SK-N-SH treated with all-trans-retinoic acid at 6 μM for 48 hours (cell line): ENCODE data around the gene FXYD4.
"Not testable (repeated sequence)": the region's sequence is repeated elsewhere in the genome, so short reads cannot be mapped to it uniquely, and the experiment has no call there.

Experiments
- ATAC-seq: fragments of 200-7000 bp; cut with Tn5 transposase; 3 replicates; pipeline ENCODE4 v1.9.1; 2020; ENCODE audit warnings: mild to moderate bottlenecking, moderate library complexity
- ARNTL ChIP-seq: fragments of 450-650 bp; formaldehyde crosslinking; IDR thresholded peaks from 2 replicates; pipeline ENCODE4 v1.5.0; 2020; ENCODE audit warnings: low read depth, mild to moderate bottlenecking, moderate library complexity, borderline replicate concordance
- ESRRG ChIP-seq: fragments of 250-450 bp; sonication (Bioruptor Pico); IDR thresholded peaks from 2 replicates; pipeline ENCODE4 v1.6.1; 2021; ENCODE audit warnings: mild to moderate bottlenecking
- GLIS3 ChIP-seq: fragments of 250-450 bp; sonication (Bioruptor Pico); IDR thresholded peaks from 2 replicates; pipeline ENCODE4 v1.5.0; 2020; ENCODE audit warnings: mild to moderate bottlenecking, moderate library complexity
- ISL1 ChIP-seq: fragments of 250-450 bp; sonication (Bioruptor Pico); IDR thresholded peaks from 2 replicates; pipeline ENCODE4 v2.1.2; 2022; ENCODE audit warnings: mild to moderate bottlenecking, moderate library complexity
- PPARA ChIP-seq: fragments of 250-450 bp; sonication (Bioruptor Pico); IDR thresholded peaks from 2 replicates; pipeline ENCODE4 v1.5.0; 2020; ENCODE audit warnings: mild to moderate bottlenecking, borderline replicate concordance
- TCF4 ChIP-seq: fragments of 250-450 bp; sonication (Bioruptor Pico); IDR thresholded peaks from 2 replicates; pipeline ENCODE4 v1.8.0; 2021; ENCODE audit warnings: mild to moderate bottlenecking, moderate library complexity, borderline replicate concordance
- ZC3H10 ChIP-seq: fragments of 250-450 bp; sonication (Bioruptor Pico); IDR thresholded peaks from 2 replicates; pipeline ENCODE4 v1.5.1; 2021; ENCODE audit warnings: mild to moderate bottlenecking, moderate library complexity
- ZFP3 ChIP-seq: fragments of 250-450 bp; sonication (Bioruptor Pico); IDR thresholded peaks from 2 replicates; pipeline ENCODE4 v1.5.0; 2020; ENCODE audit warnings: mild to moderate bottlenecking, moderate library complexity
- ZFP30 ChIP-seq: fragments of 450-650 bp; formaldehyde crosslinking; IDR thresholded peaks from 2 replicates; pipeline ENCODE4 v1.5.0; 2022; ENCODE audit warnings: mild to moderate bottlenecking, moderate library complexity
- ZNF565 ChIP-seq: fragments of 450-650 bp; formaldehyde crosslinking; conservative IDR thresholded peaks from 2 replicates; pipeline ENCODE4 v1.5.0; 2020; ENCODE audit warnings: low read depth, mild to moderate bottlenecking, moderate library complexity
- ZNF70 ChIP-seq: fragments of 450-650 bp; formaldehyde crosslinking; IDR thresholded peaks from 2 replicates; pipeline ENCODE4 v1.5.0; 2020; ENCODE audit warnings: mild to moderate bottlenecking, moderate library complexity
- ZNF8 ChIP-seq: fragments of 450-650 bp; formaldehyde crosslinking; IDR thresholded peaks from 2 replicates; pipeline ENCODE4 v1.5.0; 2020; ENCODE audit warnings: mild to moderate bottlenecking, moderate library complexity
- TF ChIP-seq, protein P1 (sequence below): fragments of 250-450 bp; sonication (Bioruptor Pico); IDR thresholded peaks from 2 replicates; pipeline ENCODE4 v1.8.0; 2021; ENCODE audit warnings: low read depth, mild to moderate bottlenecking, moderate library complexity, borderline replicate concordance
- TF ChIP-seq, protein P2 (sequence below): fragments of 250-450 bp; sonication (Bioruptor Pico); IDR thresholded peaks from 2 replicates; pipeline ENCODE4 v1.8.0; 2020; ENCODE audit warnings: mild to moderate bottlenecking, moderate library complexity, borderline replicate concordance
- TF ChIP-seq, protein P3 (sequence below): fragments of 250-450 bp; sonication (Bioruptor Pico); IDR thresholded peaks from 2 replicates; pipeline ENCODE4 v1.5.1; 2020; ENCODE audit warnings: low read depth, mild to moderate bottlenecking, moderate library complexity
- TF ChIP-seq, protein P4 (sequence below): fragments of 250-450 bp; sonication (Bioruptor Pico); IDR thresholded peaks from 2 replicates; pipeline ENCODE4 v1.5.0; 2020; ENCODE audit warnings: mild to moderate bottlenecking, moderate library complexity

FXYD4 gene

DNA sequence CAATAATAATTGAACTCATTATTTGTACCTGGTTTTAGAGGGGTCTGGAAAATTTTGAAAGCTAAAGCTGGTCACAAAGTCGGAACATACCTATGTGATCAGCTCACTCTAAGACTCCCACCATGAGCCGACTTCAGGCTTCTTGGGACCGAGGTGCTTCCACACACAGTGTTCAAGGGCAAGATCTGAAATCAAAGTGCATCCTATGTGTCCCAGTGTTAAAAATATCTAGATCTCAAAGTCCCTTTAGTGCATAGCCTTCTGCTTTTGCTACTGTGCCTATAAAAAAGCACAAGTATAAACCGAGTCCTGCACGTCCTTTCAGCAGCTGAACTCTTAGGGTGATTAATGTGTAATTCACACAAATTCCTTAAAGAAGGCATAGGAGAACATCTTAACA, 43.5 kb upstream of the FXYD4 start:
- TF ChIP-seq ZNF565 (no peak), ZFP3 (no peak), ARNTL (CRISPR knock-in tag) (no peak), ZNF8 (CRISPR knock-in tag) (no peak)
- TF ChIP-seq, protein P1, sequence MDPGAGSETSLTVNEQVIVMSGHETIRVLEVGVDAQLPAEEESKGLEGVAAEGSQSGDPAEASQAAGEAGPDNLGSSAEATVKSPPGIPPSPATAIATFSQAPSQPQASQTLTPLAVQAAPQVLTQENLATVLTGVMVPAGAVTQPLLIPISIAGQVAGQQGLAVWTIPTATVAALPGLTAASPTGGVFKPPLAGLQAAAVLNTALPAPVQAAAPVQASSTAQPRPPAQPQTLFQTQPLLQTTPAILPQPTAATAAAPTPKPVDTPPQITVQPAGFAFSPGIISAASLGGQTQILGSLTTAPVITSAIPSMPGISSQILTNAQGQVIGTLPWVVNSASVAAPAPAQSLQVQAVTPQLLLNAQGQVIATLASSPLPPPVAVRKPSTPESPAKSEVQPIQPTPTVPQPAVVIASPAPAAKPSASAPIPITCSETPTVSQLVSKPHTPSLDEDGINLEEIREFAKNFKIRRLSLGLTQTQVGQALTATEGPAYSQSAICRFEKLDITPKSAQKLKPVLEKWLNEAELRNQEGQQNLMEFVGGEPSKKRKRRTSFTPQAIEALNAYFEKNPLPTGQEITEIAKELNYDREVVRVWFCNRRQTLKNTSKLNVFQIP (CRISPR knock-in tag): no peak
- ATAC-seq: no peak

DNA sequence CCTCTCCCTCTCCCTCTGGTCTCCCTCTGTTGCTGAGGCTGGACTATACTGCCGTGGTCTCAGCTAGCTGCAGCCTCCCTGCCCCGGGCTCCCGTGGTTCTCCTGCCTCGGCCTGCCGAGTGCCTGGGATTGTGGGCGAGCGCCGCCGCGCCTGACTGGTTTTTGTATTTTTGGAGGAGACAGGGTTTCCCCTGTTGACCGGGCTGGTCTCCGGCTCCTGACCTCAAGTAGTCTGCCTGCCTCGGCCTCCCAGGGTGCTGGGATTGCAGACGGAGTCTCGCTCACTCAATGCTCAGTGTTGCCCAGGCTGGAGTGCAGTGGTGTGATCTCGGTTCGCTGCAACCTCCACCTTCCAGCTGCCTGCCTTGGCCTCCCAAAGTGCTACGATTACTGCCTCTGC, 42.6 kb upstream of the FXYD4 start:
- not testable (repeated sequence) for ATAC-seq

DNA sequence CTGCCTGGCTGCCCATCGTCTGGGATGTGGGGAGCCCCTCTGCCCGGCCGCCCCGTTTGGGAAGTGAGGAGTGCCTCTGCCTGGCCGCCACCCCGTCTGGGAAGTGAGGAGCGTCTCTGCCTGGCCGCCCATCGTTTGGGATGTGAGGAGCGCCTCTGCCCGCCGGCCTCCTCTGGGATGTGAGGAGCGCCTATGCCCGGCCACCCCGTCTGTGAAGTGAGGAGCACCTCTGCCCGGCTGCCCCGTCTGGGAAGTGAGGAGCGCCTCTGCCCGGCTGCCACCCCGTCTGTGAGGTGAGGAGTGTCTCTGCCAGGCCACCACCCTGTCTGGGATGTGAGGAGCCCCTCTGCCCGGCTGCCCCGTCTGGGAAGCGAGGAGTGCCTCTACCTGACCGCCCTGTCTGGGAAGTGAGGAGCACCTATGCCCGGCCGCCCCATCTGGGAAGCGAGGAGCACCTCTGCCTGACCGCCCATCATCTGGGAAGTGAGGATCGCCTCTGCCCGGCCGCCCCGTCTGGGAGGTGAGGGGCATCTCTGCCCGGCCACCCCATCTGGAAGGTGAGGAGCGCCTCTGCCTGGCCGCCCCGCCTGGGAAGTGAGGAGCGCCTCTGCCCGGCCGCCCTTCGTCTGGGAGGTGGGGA, 42.1 kb upstream of the FXYD4 start:
- ATAC-seq: not testable (repeated sequence)

DNA sequence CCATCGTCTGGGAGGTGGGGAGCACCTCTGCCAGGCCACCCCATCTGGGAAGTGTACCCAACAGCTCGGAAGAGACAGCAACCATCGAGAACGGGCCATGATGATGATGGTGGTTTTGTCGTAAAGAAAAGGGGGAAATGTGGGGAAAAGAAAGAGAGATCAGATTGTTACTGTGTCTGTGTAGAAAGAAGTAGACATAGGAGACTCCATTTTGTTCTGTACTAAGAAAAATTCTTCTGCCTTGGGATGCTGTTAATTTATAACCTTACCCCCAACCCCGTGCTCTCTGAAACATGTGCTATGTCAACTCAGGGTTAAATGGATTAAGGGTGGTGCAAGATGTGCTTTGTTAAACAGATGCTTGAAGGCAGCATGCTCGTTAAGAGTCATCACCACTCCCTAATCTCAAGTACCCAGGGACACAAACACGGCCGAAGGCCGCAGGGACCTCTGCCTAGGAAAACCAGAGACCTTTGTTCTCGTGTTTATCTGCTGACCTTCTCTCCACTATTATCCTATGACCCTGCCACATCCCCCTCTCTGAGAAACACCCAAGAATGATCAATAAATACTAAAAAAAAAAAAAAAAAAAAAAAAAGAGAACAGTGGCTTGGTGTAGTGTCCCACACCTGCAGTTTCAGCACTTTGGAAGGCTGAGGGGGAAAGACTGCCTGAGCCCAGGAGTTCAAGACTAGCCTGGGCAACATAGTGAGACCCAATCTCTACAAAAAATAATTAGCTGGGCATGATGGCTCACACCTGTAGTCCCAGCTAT, 41.2 kb upstream of the FXYD4 start:
- ATAC-seq: not testable (repeated sequence)

DNA sequence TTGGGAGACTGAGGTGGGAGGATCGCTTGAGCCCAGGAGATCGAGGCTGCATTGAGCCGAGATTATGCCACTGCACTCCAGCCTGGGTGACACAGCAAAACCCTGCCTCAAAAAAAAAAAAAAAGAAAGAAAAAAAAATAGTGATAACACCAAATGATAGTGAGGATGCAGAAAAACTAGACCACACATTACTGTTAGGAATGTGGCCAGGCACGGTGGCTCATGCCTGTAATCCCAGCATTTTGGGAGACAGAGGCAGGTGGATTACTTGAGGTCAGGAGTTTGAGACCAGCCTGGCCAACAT, 40.7 kb upstream of the FXYD4 start:
- ATAC-seq: not testable (repeated sequence)

DNA sequence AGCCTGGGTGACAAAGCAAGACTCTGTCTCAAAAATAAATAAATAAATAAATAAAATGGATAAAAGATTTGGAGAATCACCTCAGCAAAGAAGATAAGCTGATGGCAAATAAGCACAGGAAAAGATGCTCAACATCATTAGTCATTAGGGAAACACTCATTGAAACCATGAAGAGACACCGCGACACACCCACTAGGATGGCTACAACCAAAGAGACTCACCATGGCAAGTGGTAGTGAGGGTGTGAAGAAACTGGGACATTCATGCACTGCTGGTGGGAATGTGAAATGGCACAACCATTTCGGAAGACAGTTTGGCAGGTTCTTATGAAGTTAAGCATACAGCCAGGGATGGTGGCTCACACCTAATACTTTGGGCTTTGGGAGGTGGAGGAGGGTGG, 37.8 kb upstream of the FXYD4 start:
- TF ChIP-seq, protein P2, sequence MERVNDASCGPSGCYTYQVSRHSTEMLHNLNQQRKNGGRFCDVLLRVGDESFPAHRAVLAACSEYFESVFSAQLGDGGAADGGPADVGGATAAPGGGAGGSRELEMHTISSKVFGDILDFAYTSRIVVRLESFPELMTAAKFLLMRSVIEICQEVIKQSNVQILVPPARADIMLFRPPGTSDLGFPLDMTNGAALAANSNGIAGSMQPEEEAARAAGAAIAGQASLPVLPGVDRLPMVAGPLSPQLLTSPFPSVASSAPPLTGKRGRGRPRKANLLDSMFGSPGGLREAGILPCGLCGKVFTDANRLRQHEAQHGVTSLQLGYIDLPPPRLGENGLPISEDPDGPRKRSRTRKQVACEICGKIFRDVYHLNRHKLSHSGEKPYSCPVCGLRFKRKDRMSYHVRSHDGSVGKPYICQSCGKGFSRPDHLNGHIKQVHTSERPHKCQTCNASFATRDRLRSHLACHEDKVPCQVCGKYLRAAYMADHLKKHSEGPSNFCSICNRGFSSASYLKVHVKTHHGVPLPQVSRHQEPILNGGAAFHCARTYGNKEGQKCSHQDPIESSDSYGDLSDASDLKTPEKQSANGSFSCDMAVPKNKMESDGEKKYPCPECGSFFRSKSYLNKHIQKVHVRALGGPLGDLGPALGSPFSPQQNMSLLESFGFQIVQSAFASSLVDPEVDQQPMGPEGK (CRISPR knock-in tag): no peak
- TF ChIP-seq ISL1 (no peak), ZNF8 (CRISPR knock-in tag) (no peak), ZFP30 (CRISPR knock-in tag) (no peak), ESRRG (no peak), ZC3H10 (CRISPR knock-in tag) (no peak), TCF4 (CRISPR knock-in tag) (no peak), ZNF70 (CRISPR knock-in tag) (no peak), PPARA (CRISPR knock-in tag) (no peak), ZNF565 (no peak), GLIS3 (CRISPR knock-in tag) (no peak)
- TF ChIP-seq, protein P3, sequence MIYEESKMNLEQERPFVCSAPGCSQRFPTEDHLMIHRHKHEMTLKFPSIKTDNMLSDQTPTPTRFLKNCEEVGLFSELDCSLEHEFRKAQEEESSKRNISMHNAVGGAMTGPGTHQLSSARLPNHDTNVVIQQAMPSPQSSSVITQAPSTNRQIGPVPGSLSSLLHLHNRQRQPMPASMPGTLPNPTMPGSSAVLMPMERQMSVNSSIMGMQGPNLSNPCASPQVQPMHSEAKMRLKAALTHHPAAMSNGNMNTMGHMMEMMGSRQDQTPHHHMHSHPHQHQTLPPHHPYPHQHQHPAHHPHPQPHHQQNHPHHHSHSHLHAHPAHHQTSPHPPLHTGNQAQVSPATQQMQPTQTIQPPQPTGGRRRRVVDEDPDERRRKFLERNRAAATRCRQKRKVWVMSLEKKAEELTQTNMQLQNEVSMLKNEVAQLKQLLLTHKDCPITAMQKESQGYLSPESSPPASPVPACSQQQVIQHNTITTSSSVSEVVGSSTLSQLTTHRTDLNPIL (CRISPR knock-in tag): no peak
- TF ChIP-seq, protein P4, sequence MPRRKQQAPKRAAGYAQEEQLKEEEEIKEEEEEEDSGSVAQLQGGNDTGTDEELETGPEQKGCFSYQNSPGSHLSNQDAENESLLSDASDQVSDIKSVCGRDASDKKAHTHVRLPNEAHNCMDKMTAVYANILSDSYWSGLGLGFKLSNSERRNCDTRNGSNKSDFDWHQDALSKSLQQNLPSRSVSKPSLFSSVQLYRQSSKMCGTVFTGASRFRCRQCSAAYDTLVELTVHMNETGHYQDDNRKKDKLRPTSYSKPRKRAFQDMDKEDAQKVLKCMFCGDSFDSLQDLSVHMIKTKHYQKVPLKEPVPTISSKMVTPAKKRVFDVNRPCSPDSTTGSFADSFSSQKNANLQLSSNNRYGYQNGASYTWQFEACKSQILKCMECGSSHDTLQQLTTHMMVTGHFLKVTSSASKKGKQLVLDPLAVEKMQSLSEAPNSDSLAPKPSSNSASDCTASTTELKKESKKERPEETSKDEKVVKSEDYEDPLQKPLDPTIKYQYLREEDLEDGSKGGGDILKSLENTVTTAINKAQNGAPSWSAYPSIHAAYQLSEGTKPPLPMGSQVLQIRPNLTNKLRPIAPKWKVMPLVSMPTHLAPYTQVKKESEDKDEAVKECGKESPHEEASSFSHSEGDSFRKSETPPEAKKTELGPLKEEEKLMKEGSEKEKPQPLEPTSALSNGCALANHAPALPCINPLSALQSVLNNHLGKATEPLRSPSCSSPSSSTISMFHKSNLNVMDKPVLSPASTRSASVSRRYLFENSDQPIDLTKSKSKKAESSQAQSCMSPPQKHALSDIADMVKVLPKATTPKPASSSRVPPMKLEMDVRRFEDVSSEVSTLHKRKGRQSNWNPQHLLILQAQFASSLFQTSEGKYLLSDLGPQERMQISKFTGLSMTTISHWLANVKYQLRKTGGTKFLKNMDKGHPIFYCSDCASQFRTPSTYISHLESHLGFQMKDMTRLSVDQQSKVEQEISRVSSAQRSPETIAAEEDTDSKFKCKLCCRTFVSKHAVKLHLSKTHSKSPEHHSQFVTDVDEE (CRISPR knock-in tag): no peak
- TF ChIP-seq, protein P1 (CRISPR knock-in tag): no peak
- no peak for ATAC-seq
